Mesendoderm (in vitro differentiated cells): ENCODE measurements around the gene SIAH2.

Experiments used
- DNase-seq: peaks from one replicate; pipeline ENCODE4 v3.0.0; 2013
- H2AK5ac ChIP-seq: 2 replicates; pipeline ENCODE4 v1.6.1; 2013; ENCODE audit warnings: low read length, inconsistent platforms
- H2BK120ac ChIP-seq: 2 replicates; pipeline ENCODE4 v1.6.1; 2013; ENCODE audit warnings: low read depth, mild to moderate bottlenecking, low read length, moderate library complexity, mixed read lengths
- H2BK15ac ChIP-seq: replicated peaks from 2 replicates; pipeline ENCODE4 v1.6.1; 2013; ENCODE audit warnings: low read depth, mild to moderate bottlenecking, moderate library complexity
- H2BK5ac ChIP-seq: 2 replicates; pipeline ENCODE4 v1.6.1; 2013; ENCODE audit warnings: low read length, inconsistent platforms
- H3K18ac ChIP-seq: 2 replicates; pipeline ENCODE4 v1.6.1; 2013; ENCODE audit warnings: mild to moderate bottlenecking, low read length, mixed read lengths
- H3K23ac ChIP-seq: one replicate; pipeline ENCODE4 v1.6.1; 2013; ENCODE audit warnings: low read length
- H3K27ac ChIP-seq: 2 replicates; pipeline ENCODE4 v1.5.1; 2013; ENCODE audit warnings: low read depth, mild to moderate bottlenecking, inconsistent platforms, low read length, moderate library complexity
- H3K27me3 ChIP-seq: 2 replicates; pipeline ENCODE4 v1.6.1; 2013; ENCODE audit warnings: low read length, control low read depth, mild to moderate bottlenecking, inconsistent platforms; ENCODE audit not compliant: insufficient read depth, poor library complexity
- H3K36me3 ChIP-seq: 2 replicates; pipeline ENCODE4 v1.6.1; 2013; ENCODE audit warnings: low read length, inconsistent platforms; ENCODE audit not compliant: control insufficient read depth, insufficient read depth
- H3K4ac ChIP-seq: one replicate; pipeline ENCODE4 v1.6.1; 2013; ENCODE audit warnings: low read depth, mild to moderate bottlenecking, low read length, moderate library complexity
- H3K4me1 ChIP-seq: 2 replicates; pipeline ENCODE4 v1.6.1; 2013; ENCODE audit warnings: low read depth, low read length, inconsistent platforms; ENCODE audit not compliant: control insufficient read depth
- H3K4me2 ChIP-seq: 2 replicates; pipeline ENCODE4 v1.6.1; 2013; ENCODE audit warnings: low read length
- H3K4me3 ChIP-seq: 2 replicates; pipeline ENCODE4 v1.5.1; 2013; ENCODE audit warnings: mild to moderate bottlenecking, low read length
- H3K56ac ChIP-seq: one replicate; pipeline ENCODE4 v1.6.1; 2013; ENCODE audit warnings: low read length
- H3K79me1 ChIP-seq: 2 replicates; pipeline ENCODE4 v1.6.1; 2013; ENCODE audit warnings: low read length, inconsistent platforms
- H3K79me2 ChIP-seq: 2 replicates; pipeline ENCODE4 v1.6.1; 2013; ENCODE audit warnings: mild to moderate bottlenecking, low read length; ENCODE audit not compliant: control insufficient read depth, insufficient read depth
- H3K9ac ChIP-seq: 2 replicates; pipeline ENCODE4 v1.6.1; 2013; ENCODE audit warnings: low read length, inconsistent platforms
- H4K5ac ChIP-seq: one replicate; pipeline ENCODE4 v1.6.1; 2013; ENCODE audit warnings: low read length
- H4K8ac ChIP-seq: one replicate; pipeline ENCODE4 v1.6.1; 2013; ENCODE audit warnings: low read depth, mild to moderate bottlenecking, control low read depth, low read length, moderate library complexity
- WGBS: extraction: QIAGEN DNeasy Blood & Tissue Kit; methylation state at CpG from one replicate; pipeline ENCODE4 v1.1.7; 2013; ENCODE audit warnings: low lambda C conversion rate, missing lambda C conversion rate; ENCODE audit not compliant: insufficient coverage; ENCODE audit errors: extremely low coverage; 5-methylcytosine and 5-hydroxymethylcytosine counted together

SIAH2 gene

GRCh38 chr3:150745832-150746231 lies 17.1 kb downstream of the SIAH2 start:
- Histone ChIP-seq H3K9ac (no peak overlapping the region), H3K27ac (no peak overlapping the region), H3K4me1 (no peaks in the 10 kb centered on the region), H2BK5ac (no peak overlapping the region), H3K79me1 (peaks cover 15% of the 10 kb centered on the region), H3K79me2 (peaks cover 6% of the 10 kb centered on the region), H3K27me3 (no peaks in the 10 kb centered on the region), H3K18ac (no peak overlapping the region), H4K8ac (no peak overlapping the region), H2AK5ac (no peak overlapping the region), H4K5ac (no peak overlapping the region), H3K4me2 (no peak overlapping the region), H3K56ac (no peak overlapping the region), H3K23ac (no peak overlapping the region), H3K36me3 (no peaks in the 10 kb centered on the region), H3K4ac (no peak overlapping the region), H3K4me3 (no peak overlapping the region), H2BK120ac (no peak overlapping the region), H2BK15ac (no peak overlapping the region)
- DNase-seq = no peak
- WGBS = no CpG with 5 or more reads among the region's 3 CpGs

- Histone ChIP-seq H2BK120ac (no peak overlapping the region), H3K27me3 (no peaks in the 10 kb centered on the region), H2AK5ac (no peak overlapping the region), H4K5ac (no peak overlapping the region), H3K23ac (no peak overlapping the region), H3K4me2 (no peak overlapping the region), H3K4ac (no peak overlapping the region), H2BK5ac (no peak overlapping the region), H3K56ac (no peak overlapping the region), H3K79me2 (peaks cover 6% of the 10 kb centered on the region), H3K79me1 (peaks cover 15% of the 10 kb centered on the region), H2BK15ac (no peak overlapping the region), H3K9ac (no peak overlapping the region), H3K36me3 (no peaks in the 10 kb centered on the region), H3K4me1 (no peaks in the 10 kb centered on the region), H4K8ac (no peak overlapping the region), H3K4me3 (no peak overlapping the region), H3K18ac (no peak overlapping the region), H3K27ac (no peak overlapping the region)
- no CpG with 5 or more reads among the region's 1 CpG for WGBS
- no peak for DNase-seq
Observed at GRCh38 chr3:150744919-150745211, 18.1 kb downstream of the SIAH2 start.

- Histone ChIP-seq H3K27me3 (no peaks in the 10 kb centered on the region), H2BK120ac (no peak overlapping the region), H3K4me2 (no peak overlapping the region), H3K23ac (peak overlapping the region; percentile 57), H3K79me2 (peaks cover 6% of the 10 kb centered on the region), H4K8ac (no peak overlapping the region), H3K56ac (no peak overlapping the region), H3K4me1 (no peaks in the 10 kb centered on the region), H3K79me1 (peaks cover 15% of the 10 kb centered on the region), H3K4ac (no peak overlapping the region), H2AK5ac (no peak overlapping the region), H3K9ac (no peak overlapping the region), H2BK5ac (no peak overlapping the region), H3K4me3 (no peak overlapping the region), H3K18ac (no peak overlapping the region), H3K27ac (no peak overlapping the region), H3K36me3 (no peaks in the 10 kb centered on the region), H2BK15ac (no peak overlapping the region), H4K5ac (no peak overlapping the region)
- no peak for DNase-seq
- no CpG with 5 or more reads among the region's 8 CpGs for WGBS
Observed at GRCh38 chr3:150744041-150744918, 18.7 kb downstream of the SIAH2 start.

- DNase-seq = peak; percentile 33
- no peak overlapping the region for H2BK5ac ChIP-seq
- no CpG with 5 or more reads among the region's 2 CpGs for WGBS
- H3K79me1 ChIP-seq = peaks cover 15% of the 10 kb centered on the region
- no peak overlapping the region for H3K23ac ChIP-seq
- no peak overlapping the region for H4K5ac ChIP-seq
- no peak overlapping the region for H3K18ac ChIP-seq
- no peak overlapping the region for H2AK5ac ChIP-seq
- H3K4me2 ChIP-seq = no peak overlapping the region
- H3K4me3 ChIP-seq = no peak overlapping the region
- peaks cover 3% of the 10 kb centered on the region for H3K4me1 ChIP-seq
- H4K8ac ChIP-seq = no peak overlapping the region
- no peaks in the 10 kb centered on the region for H3K27me3 ChIP-seq
- no peak overlapping the region for H2BK15ac ChIP-seq
- H3K27ac ChIP-seq = no peak overlapping the region
- no peaks in the 10 kb centered on the region for H3K36me3 ChIP-seq
- H3K4ac ChIP-seq = no peak overlapping the region
- H3K9ac ChIP-seq = no peak overlapping the region
- H2BK120ac ChIP-seq = no peak overlapping the region
- no peak overlapping the region for H3K56ac ChIP-seq
- H3K79me2 ChIP-seq = peaks cover 6% of the 10 kb centered on the region
Observed at GRCh38 chr3:150743508-150743907, 19.5 kb downstream of the SIAH2 start.

- H2BK5ac ChIP-seq = no peak overlapping the region
- H3K4me3 ChIP-seq = no peak overlapping the region
- no peak for DNase-seq
- no peak overlapping the region for H3K4ac ChIP-seq
- peaks cover 15% of the 10 kb centered on the region for H3K79me1 ChIP-seq
- no peak overlapping the region for H3K23ac ChIP-seq
- peaks cover 6% of the 10 kb centered on the region for H3K79me2 ChIP-seq
- H3K27me3 ChIP-seq = no peaks in the 10 kb centered on the region
- peaks cover 3% of the 10 kb centered on the region for H3K4me1 ChIP-seq
- H3K56ac ChIP-seq = no peak overlapping the region
- no peaks in the 10 kb centered on the region for H3K36me3 ChIP-seq
- H3K27ac ChIP-seq = no peak overlapping the region
- no peak overlapping the region for H3K9ac ChIP-seq
- H2BK120ac ChIP-seq = no peak overlapping the region
- H3K4me2 ChIP-seq = no peak overlapping the region
- H2AK5ac ChIP-seq = no peak overlapping the region
- WGBS = no CpG with 5 or more reads among the region's 4 CpGs
- H4K5ac ChIP-seq = no peak overlapping the region
- H3K18ac ChIP-seq = no peak overlapping the region
- no peak overlapping the region for H4K8ac ChIP-seq
- H2BK15ac ChIP-seq = no peak overlapping the region
Observed at GRCh38 chr3:150742679-150743078, 20.3 kb downstream of the SIAH2 start.

GRCh38 chr3:150742141-150742523 lies 20.8 kb downstream of the SIAH2 start:
- no peak overlapping the region for H2AK5ac ChIP-seq
- WGBS = no CpG with 5 or more reads among the region's 15 CpGs
- H3K79me2 ChIP-seq = peaks cover 6% of the 10 kb centered on the region
- no peaks in the 10 kb centered on the region for H3K27me3 ChIP-seq
- no peak overlapping the region for H3K18ac ChIP-seq
- H4K5ac ChIP-seq = no peak overlapping the region
- no peak overlapping the region for H3K23ac ChIP-seq
- peaks cover 13% of the 10 kb centered on the region for H3K79me1 ChIP-seq
- H3K27ac ChIP-seq = no peak overlapping the region
- no peak overlapping the region for H3K4me3 ChIP-seq
- no peak overlapping the region for H2BK120ac ChIP-seq
- no peak overlapping the region for H2BK15ac ChIP-seq
- H3K36me3 ChIP-seq = no peaks in the 10 kb centered on the region
- H3K56ac ChIP-seq = no peak overlapping the region
- H3K4me1 ChIP-seq = peaks cover 8% of the 10 kb centered on the region
- H3K9ac ChIP-seq = no peak overlapping the region
- H3K4me2 ChIP-seq = no peak overlapping the region
- no peak for DNase-seq
- no peak overlapping the region for H2BK5ac ChIP-seq
- H3K4ac ChIP-seq = no peak overlapping the region
- H4K8ac ChIP-seq = no peak overlapping the region
